ENCODE data around the gene RBP4.

The RBP4 gene

DNA sequence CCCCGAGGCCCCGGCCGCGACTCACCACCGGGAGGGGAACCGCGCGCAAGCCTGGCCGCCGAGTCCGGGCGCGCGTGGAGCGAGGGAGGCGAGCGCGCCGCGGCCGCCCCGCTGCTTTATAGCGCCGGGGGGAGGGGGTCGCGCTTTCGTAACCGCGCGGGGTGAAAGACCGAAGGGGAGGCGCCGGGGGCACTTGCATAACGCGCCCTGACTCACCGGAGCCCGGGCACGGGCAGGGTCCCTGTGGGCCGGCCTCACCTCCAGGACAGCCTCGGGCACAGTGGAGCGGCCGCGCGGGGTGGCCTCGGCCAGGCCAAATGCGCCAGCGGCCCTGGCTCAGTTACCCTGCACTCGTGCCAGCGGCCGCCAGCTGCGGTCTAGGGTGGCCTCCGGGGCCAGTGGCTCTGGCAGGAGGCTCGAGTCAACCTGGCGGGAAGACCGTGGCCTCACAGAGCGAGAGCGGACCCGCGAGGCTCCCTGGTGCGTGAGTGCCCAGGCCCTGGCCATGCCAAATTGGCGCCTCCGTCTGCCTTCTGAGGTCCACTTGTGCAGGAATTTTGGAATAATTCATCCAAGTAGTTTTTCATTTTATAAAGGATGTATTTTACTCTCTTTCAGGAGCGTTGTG, at the start of gene RBP4:
Gene RBP4, minus strand, starts transcription at position 90 of the 628 bp plus-strand sequence. CDS start 207 bp downstream, outside the sequence.
- no peak for DNase-seq

DNA sequence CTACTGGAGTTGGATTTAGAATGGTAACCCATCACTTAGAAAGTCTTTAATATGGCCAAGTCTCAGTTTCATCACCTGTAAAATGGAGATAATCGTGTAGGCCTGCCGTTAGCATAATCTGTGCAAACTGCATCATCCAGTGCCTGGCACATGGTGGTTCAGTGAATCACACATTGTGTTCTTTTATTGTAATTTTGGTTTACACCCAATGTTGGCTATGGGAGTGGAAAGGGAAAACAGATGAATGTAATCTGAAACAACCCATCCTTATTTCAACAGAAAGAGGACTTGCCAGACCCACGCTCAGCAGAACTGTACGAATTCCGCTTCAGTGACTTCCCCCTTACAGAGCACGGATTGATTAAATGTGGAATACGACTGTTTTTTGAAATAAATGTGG, 38.8 kb upstream of the RBP4 start:
- no peak for DNase-seq

DNA sequence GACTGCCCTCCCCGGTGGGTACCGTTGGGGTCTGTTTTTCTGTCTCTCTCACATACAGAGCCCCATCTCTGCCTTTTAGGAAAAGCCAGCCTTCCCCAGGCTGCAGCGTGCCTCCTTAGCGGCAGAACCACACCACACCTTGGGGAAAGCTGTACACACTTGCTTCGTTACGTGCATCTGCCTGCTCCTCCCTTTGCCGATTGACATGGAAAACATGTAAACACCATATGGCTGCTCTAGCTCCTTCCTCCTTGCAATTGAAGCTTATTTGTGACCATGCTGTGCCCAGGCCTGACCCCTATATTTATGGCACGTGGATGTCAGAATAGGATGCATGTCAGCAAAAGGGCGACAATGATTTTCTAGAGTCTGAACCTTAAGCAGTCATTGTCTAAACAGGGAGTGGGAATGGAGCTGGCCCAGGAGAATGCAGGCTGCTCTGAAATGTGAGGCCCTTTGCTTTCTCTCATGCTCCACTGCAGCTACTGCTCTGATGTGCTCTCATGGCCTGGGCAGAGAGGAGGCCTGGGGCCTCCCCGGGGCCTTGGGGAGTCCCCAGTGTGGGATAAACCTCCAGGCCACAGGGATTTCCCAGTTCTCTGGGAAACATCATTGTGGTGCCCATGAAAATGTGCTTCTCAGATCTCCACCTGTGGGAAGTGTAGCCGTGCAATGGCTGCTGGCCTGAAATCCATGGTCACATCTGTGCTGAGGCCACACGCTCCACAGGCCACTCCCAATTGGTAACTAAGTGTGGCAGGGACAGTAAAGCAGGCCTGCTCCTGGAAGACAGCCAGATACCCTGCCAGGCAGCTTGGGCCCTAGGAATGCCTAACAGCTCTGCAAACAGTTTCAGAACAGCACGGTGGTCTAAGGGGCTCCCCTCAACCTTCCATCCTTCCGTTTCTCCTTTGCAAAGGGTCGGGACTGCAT, 29.9 kb upstream of the RBP4 start:
- DNase-seq = no peak

DNA sequence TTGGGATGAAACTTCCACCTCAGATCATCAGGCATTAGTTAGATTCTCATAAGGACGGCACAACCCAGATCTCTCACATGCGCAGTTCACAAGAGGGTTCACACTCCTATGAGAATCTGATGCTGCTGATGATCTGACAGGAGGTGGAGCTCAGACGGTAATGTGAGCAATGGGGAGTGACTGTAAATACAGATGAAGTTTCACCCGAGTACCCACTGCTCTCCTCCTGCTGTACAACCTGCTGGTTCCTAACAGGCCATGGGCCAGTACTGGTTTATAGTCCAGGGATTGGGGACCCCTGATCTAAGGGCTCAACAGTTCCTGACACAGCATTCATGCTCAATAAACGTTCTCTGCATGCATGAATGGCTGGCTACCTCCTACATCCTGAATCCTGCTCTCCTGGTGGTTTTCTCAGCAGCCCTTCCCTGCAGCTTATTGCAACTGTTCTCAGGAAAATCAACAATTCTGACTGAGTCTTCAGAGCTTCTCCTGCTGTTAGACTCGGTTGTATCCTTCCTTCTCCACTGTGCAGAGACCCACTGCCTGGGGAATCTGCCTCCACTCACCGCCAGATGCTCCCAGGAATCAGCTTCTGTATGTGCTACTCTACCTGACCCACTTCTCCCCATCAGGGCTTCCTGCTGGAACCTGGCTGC, 28.7 kb upstream of the RBP4 start:
- no peak for DNase-seq

DNA sequence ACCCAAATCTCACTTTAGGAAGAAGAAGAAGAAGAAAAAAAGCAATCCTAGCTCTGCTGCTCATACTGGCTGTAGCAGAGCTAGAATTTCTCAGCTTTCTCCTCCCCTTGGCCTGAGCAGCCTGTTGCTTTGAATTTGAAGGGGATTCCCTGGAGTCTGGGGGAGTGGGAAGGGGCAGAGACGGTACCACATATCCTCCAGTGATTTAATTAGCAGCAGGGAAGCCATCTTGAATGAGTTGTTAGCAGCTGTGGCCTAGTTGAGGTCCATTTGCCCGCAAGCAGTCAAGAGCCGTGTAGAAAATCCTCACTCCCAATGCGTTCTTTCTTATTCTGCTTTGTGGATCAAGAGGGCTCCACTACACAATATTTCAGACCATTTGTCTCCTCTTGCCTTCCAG, 27.8 kb upstream of the RBP4 start:
- no peak for DNase-seq

DNA sequence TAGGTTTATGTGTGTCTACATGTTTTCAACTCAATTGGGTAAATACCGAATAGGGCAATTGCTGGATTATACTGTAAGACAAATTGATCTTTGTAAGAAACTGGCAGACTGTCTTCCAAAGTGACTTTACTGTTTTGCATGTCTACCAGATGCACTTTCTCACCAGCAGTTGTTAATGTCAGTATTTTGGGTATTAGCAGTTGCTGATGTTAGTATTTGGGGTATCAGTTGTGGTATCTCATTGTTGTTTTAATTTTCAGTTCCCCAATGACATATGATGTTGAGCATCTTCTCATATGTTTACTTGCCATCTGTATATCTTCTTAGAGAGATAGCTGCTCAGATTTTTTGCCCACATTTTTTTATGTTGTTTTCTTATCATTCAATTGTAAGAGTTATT, 21.9 kb upstream of the RBP4 start:
- no peak for DNase-seq

DNA sequence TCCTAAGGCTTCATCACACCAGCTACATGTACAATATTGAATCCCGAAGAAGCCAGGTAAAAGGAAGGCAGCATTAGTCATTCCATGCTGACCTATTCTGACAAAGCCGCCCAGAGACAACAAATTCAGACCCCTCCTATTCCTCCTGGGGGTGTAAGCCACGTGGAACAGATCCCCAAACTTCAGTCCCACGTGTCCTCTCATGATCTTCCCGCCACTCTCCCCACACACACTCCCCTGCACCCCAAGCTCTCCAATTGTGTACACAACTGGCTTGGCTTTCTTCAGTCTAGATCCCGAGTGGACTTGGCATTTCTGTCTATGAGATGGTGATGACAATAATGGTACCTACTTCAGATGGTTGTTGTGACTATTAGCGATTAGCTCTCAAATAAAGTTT, 19.9 kb upstream of the RBP4 start:
- no peak for DNase-seq

DNA sequence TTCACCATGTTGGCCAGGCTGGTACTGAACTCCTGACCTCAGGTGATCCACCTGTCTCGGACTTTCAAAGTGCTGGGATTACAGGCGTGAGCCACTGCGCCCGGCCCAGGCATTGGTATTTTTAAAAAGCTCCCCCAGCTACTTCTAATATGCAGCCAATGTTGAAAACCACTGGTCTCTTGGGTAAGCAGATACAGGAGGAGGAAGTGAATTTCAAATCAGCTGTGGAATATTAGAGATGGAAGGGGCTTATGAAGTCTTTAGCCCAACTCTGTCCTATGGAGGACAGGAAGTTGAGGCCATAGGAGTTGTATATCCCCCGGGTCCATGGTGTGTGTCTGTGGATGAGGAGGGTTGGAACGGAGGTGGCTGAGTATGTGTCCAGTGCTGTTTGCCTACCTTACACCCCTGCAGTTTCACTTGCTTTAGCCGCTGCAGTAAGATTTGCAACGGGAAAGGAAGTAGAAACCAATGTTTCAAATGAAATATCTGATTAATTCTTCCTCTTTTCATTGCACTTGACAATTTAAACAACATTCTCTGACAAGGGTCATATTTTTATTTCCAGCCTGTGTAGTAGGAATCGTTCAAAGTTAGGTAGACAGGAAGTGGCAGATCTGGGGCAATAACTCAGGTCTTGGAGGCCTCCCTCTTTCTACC, 14.7 kb upstream of the RBP4 start:
- DNase-seq = no peak

DNA sequence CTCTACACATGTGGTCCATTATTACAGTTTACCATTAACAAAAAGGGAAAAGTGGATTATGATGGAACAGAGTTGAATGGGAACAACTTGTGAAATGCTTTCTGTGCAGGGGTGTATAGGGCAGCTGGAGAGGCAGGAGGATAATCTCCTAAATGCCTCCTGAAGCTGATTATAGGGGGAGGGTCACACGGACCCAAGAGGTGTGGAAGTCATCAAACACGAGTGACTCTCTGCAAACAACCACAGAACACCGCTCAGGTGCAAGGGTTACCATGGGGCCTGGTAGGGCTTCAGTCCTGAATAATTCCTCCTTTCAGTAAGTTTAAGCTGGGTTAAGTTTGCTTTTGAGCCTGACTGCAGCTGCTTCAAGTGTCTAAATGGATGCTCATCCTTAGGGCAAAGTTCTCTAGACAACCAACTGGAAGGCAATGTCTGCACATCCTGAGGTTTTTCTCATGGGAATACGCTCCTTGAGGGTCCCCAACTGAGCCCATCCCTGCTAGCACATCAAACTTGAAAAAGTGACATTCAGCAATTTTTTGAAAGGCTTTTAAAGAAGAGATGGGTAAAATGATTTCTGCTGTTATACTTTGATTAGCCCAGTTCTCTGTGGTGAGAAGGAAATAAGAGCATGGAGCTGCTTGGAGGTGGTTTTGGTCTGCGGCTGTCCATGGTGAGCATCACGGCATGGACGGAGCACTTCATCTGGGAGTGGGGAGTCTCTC, 13.2 kb upstream of the RBP4 start:
- DNase-seq = no peak

DNA sequence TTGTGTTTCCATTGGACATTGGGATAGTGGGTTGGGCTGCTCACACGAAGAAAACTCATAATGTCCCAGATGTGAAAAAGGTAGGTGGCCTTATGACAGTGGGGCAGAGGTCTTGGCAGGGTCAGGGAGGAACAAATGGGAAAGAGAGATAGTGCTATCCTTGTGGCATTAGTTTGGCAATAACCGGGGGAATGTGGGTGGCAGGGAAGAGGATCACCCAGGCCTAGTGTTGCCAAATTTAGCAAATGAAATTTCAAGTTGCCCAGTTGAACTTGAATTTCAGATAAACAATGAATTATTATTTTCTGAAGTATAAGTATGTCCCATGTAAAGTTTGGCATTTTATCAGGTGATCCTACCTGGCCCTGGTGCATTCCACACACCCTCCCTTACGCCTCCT, 12.1 kb upstream of the RBP4 start:
- DNase-seq = no peak

DNA sequence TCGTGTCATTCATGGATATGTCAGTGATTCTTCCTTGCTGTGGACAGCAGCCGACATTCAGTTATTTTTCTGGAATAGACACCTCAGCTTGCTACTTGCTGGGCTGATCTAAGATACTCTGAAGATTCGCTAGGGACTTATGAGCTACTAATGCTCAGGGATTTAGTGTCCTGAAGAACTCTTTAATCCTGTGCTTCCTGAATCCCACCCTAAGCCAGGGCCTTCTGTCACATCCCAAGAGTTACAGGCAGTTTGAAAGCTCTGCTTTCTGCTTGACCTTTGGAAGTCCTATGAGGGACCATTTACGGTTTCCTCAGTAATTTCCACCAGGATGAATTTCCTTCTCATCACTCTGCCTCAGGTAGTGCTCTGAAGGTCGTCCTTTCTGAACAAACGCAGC, 11.3 kb upstream of the RBP4 start, which contains the start of gene PDE6C:
Gene PDE6C, plus strand, starts transcription at position 227 of the 400 bp plus-strand sequence. CDS start 189 bp downstream, outside the sequence.
- DNase-seq = no peak

DNA sequence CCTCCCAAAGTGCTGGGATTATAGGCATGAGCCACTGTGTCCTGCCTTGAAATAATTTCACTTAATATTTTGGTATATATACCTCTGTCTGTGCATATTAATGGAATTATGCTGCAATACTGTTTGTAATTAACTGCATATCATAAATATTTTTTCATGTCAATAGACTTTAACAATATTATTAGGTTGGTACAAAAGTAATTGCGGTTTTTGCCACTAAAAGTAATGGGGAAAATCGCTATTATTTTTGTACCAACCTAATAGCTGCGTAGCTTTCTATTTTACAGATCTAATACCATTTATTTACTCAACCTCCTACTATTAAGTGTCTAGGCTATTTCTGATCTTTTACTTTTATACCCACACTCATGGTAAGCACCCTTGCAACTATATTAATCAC, 7.4 kb upstream of the RBP4 start:
- DNase-seq = no peak

DNA sequence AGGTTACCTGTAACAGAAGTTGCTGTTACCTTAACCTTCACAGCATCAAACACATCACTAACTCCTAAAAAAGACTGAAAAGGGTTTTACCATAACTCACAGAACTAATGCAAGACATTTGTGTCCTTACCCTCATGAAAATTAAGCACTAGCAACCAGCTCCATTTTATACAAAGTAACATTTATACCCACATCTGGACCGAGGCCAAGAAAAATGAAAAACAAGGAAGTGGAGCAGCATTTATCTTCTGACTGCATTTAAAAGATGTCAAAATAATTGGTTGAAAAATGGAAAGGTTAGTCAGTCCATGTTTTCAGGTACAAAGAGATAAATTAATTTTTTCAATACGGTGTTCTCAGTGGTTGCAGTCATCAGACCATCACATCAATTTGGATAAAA, 3.1 kb upstream of the RBP4 start:
- DNase-seq = no peak

DNA sequence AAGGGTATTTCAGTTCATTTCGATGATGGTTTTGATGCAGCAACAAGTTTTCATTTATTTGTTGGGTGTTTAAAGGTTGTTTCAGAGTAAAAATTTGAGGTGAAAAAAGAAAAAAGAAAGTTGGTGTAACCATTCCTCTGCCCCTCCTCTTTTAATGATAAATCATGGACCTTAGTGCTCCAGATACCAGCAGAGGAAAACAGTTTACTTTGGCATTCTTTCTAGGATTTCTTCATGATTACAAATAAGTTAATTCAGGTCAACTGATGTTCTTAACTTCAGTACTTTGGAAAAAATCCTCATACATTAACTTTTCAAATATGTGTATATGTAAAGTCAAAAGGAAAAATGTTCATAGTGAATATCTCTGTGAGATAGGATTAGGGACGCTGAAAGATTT, 2.0 kb upstream of the RBP4 start:
- no peak for DNase-seq

DNA sequence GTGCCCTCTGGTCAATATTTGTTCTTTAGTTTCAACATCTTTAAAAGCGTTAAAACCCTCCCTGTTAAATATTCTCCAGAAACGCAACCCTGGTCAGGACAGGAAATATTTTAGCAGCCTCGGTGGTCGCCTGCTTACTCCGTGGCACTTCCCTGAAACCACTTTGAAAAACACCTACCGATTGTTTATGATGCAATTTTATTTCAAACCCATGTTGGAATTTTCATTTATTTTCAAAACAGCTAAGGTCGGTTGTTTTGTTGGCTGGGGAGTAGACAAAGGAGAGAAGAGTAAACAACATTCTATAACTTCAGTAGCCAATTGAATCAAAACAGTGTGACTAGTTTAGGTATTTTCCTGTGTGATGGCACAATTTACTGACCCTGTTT, 733 bp upstream of the RBP4 start:
- no peak for DNase-seq

DNA sequence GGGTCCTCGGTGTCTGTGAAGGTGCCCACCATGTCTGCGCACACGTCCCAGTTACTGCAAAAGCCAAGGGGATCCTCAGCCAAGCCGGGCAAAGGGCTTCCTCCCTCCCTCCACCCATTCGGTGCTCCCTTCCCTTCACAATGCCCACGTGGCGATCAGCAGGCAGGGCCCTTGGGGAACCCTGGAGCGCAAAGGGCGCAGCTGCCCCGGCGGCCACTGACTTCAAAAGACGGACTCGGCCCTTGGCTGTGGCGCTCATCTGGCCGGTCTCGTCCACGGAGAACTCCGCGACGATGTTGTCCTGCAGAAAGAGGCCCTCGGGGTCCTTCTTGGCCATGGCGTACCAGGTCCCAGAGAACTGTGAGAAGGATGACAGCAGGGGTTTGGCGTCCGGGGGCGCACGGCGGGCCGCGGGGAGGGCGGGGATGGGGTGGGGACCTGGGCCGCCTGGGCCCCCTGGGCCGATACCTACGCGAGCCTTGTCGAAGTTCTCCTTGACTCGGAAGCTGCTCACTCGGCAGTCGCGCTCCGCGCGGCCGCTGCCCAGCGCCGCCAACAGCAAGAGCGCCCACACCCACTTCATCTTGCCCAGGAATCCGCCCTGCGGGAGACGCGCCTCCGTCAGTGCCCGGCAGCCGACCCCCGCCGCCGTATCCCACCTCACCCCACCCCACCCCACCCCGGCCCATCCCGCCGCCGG, 439 bp downstream of the RBP4 start:
- no peak for DNase-seq

DNA sequence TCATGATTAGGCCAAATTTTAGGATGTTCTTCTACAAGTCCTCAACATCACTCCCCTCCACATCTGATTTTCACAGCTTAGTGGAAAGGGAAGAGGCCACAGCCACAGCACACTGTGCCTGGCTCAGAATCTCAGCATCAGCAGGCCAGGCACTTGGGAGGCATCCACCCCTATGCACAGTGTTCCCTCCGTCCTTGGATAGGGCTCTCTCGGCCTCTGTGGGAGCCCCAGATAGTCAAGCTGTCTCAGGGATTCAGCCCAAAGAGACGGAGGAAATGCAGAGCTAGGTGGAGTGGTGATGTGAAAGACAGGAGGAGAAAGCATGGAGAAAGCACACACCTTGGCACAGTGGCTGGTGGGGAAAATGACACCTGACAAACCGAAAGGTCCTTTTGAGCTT, 1.3 kb downstream of the RBP4 start:
- no peak for DNase-seq

DNA sequence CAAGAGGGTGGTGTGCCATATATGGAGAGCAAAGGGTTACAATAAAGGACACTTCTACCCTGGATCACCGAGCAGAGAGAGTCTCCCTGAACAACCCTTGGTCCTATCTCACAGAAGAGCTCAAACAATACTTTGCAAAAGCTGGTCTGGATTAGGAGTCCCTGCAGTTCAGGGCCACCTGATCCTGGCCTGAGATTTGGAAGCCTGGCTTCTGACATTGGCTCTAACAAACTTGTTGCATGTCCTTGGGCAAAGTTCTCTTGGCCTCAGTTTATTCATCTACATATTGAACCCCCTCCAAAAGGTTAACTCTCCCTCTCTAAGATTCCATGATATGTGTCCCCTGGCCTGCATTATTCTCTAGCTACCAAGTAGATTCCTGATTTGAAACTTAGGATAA, 1.7 kb downstream of the RBP4 start:
- DNase-seq = no peak

DNA sequence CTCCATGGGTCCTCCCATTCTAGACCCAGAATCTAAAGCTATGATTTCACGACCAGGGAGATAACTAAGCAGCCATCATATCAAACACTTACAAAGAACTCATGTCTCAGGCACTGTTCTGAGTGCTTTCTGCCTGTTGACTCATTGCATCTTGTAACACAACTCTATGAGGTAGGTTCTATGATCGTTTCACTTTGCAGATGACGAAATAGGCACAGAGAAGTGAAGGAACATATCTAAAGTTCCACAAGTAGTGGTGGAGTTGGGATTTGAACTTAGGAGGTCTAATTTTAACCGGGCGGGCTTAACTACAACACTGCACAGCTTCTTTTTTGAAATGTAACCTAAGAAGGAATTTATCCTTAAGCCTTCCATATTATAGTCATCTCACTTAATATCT, 2.9 kb downstream of the RBP4 start:
- DNase-seq = no peak

DNA sequence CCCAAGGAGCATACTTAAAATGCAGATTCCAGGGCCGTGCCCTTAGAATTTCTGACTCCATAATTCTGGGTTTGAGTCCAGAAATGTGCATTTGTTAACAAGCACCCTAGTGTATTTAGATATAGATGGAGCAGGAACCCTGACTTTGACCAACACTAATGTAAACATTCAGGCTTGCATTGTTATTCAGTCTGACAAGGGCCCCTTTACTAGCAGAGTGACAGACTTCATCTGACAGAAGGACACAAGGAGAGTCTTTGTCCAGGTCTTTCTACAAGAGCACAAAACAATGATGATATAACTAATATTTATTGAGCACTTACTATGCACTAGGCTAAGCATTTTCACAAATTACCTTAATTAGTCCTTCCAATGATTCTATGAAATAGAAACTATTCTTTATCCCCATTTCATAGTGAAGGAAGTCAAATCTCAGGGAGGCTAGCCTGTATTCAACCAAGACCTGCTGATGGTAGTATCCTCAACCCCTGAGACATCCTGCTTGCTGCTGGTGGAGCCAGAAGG, 3.9 kb downstream of the RBP4 start:
- no peak for DNase-seq

DNA sequence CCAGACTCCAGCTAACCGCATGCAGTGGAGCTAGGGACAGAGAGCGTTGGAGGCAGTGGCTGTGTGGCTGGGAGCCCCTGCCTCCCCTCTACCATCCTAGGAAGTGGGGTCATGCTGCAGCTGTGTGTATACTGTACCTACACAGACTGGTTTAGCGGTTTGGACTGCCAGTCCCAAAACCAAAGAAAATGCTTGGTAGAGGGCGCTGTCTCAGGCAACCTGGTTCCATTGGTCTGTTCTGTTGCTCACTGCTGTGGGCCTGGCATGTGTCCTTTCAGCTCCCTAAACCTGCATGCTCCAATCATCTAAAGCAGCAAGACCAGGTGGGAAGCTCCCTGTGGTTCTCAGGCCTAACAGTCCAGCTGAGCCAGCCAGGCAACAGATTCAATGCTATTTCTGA, 4.5 kb downstream of the RBP4 start:
- no peak for DNase-seq

All from activated CD4-positive, CD25-positive, alpha-beta regulatory T cell treated with anti-CD3 and anti-CD28 coated beads, Interleukin-2, amount 50 U/mL, for 72 hours (primary cell).